H9 (cell line): ENCODE measurements around the gene SLX4IP. TPM values are rescaled to one million over a fixed set of nuclear protein-coding genes. Genes with fewer than 3 reads are reported as not detected.

Experiments used
- DNase-seq: peaks from one replicate; pipeline ENCODE4 v3.0.0-alpha.2; 2017
- H2AFZ ChIP-seq: one replicate; pipeline ENCODE4 v1.6.1; 2013; ENCODE audit warnings: mild to moderate bottlenecking, low read length, control low read depth, moderate library complexity
- H2AK5ac ChIP-seq: 2 replicates; pipeline ENCODE4 v1.6.1; 2013; ENCODE audit warnings: low read length, control low read depth, mixed read lengths; ENCODE audit not compliant: insufficient read length
- H2BK120ac ChIP-seq: one replicate; pipeline ENCODE4 v1.6.1; 2013; ENCODE audit warnings: low read depth, mild to moderate bottlenecking, low read length, control low read depth, inconsistent platforms; ENCODE audit not compliant: poor library complexity, severe bottlenecking
- H2BK12ac ChIP-seq: 2 replicates; pipeline ENCODE4 v1.6.1; 2013; ENCODE audit warnings: low read length, control low read depth, mixed read lengths, low read depth; ENCODE audit not compliant: insufficient read length
- H2BK15ac ChIP-seq: 2 replicates; pipeline ENCODE4 v1.6.1; 2013; ENCODE audit warnings: low read depth, low read length, control low read depth
- H2BK20ac ChIP-seq: one replicate; pipeline ENCODE4 v1.6.1; 2013; ENCODE audit warnings: low read depth, mild to moderate bottlenecking, low read length, control low read depth, inconsistent platforms; ENCODE audit not compliant: poor library complexity, severe bottlenecking
- H2BK5ac ChIP-seq: 2 replicates; pipeline ENCODE4 v1.6.1; 2013; ENCODE audit warnings: low read length, control low read depth, mixed read lengths; ENCODE audit not compliant: insufficient read length
- H3K14ac ChIP-seq: 2 replicates; pipeline ENCODE4 v1.6.1; 2013; ENCODE audit warnings: low read length, control low read depth; ENCODE audit not compliant: insufficient read depth
- H3K18ac ChIP-seq: 2 replicates; pipeline ENCODE4 v1.6.1; 2013; ENCODE audit warnings: low read depth, mild to moderate bottlenecking, mixed read lengths, low read length, control low read depth; ENCODE audit not compliant: insufficient read length
- H3K23ac ChIP-seq: 2 replicates; pipeline ENCODE4 v1.6.1; 2013; ENCODE audit warnings: low read length, control low read depth, mixed read lengths, low read depth; ENCODE audit not compliant: insufficient read length
- H3K23me2 ChIP-seq: 2 replicates; pipeline ENCODE4 v1.6.1; 2013; ENCODE audit warnings: low read depth, mild to moderate bottlenecking, mixed read lengths, low read length, control low read depth; ENCODE audit not compliant: insufficient read length, poor library complexity, severe bottlenecking
- H3K27ac ChIP-seq: 2 replicates; pipeline ENCODE4 v1.5.1; 2013; ENCODE audit warnings: low read length, control low read depth, mixed read lengths, low read depth; ENCODE audit not compliant: insufficient read length
- H3K27me3 ChIP-seq: 2 replicates; pipeline ENCODE4 v1.6.1; 2013; ENCODE audit warnings: low read length, control low read depth, inconsistent platforms; ENCODE audit not compliant: insufficient read depth
- H3K4ac ChIP-seq: 2 replicates; pipeline ENCODE4 v1.6.1; 2013; ENCODE audit warnings: low read depth, mild to moderate bottlenecking, control low read depth, inconsistent platforms, low read length, moderate library complexity
- H3K4me1 ChIP-seq: 2 replicates; pipeline ENCODE4 v1.6.1; 2013; ENCODE audit warnings: low read length, control low read depth, inconsistent platforms; ENCODE audit not compliant: insufficient read depth
- H3K4me2 ChIP-seq: 2 replicates; pipeline ENCODE4 v1.6.1; 2013; ENCODE audit warnings: low read length, control low read depth, mixed read lengths; ENCODE audit not compliant: insufficient read length, insufficient read depth
- H3K56ac ChIP-seq: 2 replicates; pipeline ENCODE4 v1.6.1; 2013; ENCODE audit warnings: low read depth, mild to moderate bottlenecking, mixed read lengths, low read length, control low read depth; ENCODE audit not compliant: insufficient read length
- H3K79me1 ChIP-seq: 2 replicates; pipeline ENCODE4 v1.6.1; 2013; ENCODE audit warnings: low read depth, mild to moderate bottlenecking, moderate library complexity, low read length, control low read depth, inconsistent platforms; ENCODE audit not compliant: insufficient read depth, poor library complexity, severe bottlenecking
- H3K79me2 ChIP-seq: 2 replicates; pipeline ENCODE4 v1.6.1; 2013; ENCODE audit warnings: low read length, control low read depth, inconsistent platforms; ENCODE audit not compliant: insufficient read depth
- H3K9ac ChIP-seq: 2 replicates; pipeline ENCODE4 v1.6.1; 2013; ENCODE audit warnings: low read length, control low read depth, mixed read lengths; ENCODE audit not compliant: insufficient read length; ENCODE audit errors: extremely low read depth
- H3K9me3 ChIP-seq: one replicate; pipeline ENCODE4 v1.6.1; 2013; ENCODE audit warnings: low read depth, low read length, inconsistent platforms; ENCODE audit not compliant: control insufficient read depth
- H3T11ph ChIP-seq: one replicate; pipeline ENCODE4 v1.6.1; 2013; ENCODE audit warnings: mild to moderate bottlenecking, low read length, control low read depth, inconsistent platforms
- H4K20me1 ChIP-seq: one replicate; pipeline ENCODE4 v1.6.1; 2013; ENCODE audit not compliant: control insufficient read depth, insufficient read length, insufficient read depth
- H4K5ac ChIP-seq: 2 replicates; pipeline ENCODE4 v1.6.1; 2013; ENCODE audit warnings: low read depth, mild to moderate bottlenecking, mixed read lengths, low read length, control low read depth; ENCODE audit not compliant: insufficient read length
- H4K8ac ChIP-seq: replicated peaks from 2 replicates; pipeline ENCODE4 v1.6.1; 2013; ENCODE audit warnings: low read length, control low read depth, mixed read lengths, low read depth; ENCODE audit not compliant: insufficient read length
- H4K91ac ChIP-seq: 2 replicates; pipeline ENCODE4 v1.6.1; 2013; ENCODE audit warnings: low read depth, mild to moderate bottlenecking, moderate library complexity, mixed read lengths, low read length, control low read depth; ENCODE audit not compliant: insufficient read length
- H3K27ac Mint-ChIP-seq, 3 experiments: 2 replicates in 2 of 3; 3 replicates in 1 of 3; pipeline ENCODE4 v1.8.0; 2020 to 2021; ENCODE audit warnings: mixed read lengths in 3 of 3, mild to moderate bottlenecking in 1 of 3, moderate library complexity in 1 of 3
- H3K27me3 Mint-ChIP-seq: 2 replicates; pipeline ENCODE4 v1.8.0; 2021; ENCODE audit warnings: low read depth, mild to moderate bottlenecking, moderate library complexity, mixed read lengths
- H3K36me3 Mint-ChIP-seq, 3 experiments: 2 replicates in 2 of 3; 3 replicates in 1 of 3; pipeline ENCODE4 v1.8.0; 2020 to 2021; ENCODE audit warnings: low read depth in 3 of 3, mixed read lengths in 3 of 3; ENCODE audit not compliant: insufficient read depth in 1 of 3
- H3K4me1 Mint-ChIP-seq, 2 experiments: 2 replicates each; pipeline ENCODE4 v1.8.0; 2020; ENCODE audit warnings: mixed read lengths in 2 of 2
- H3K4me3 Mint-ChIP-seq, 2 experiments: 2 replicates in 1 of 2; 3 replicates in 1 of 2; pipeline ENCODE4 v1.8.0; 2020 to 2021; ENCODE audit warnings: mild to moderate bottlenecking in 2 of 2, mixed read lengths in 2 of 2, moderate library complexity in 1 of 2
- H3K9me3 Mint-ChIP-seq, 2 experiments: 2 replicates in 1 of 2; 3 replicates in 1 of 2; pipeline ENCODE4 v1.8.0; 2020; ENCODE audit warnings: mild to moderate bottlenecking in 2 of 2, mixed read lengths in 2 of 2, moderate library complexity in 1 of 2
- WGBS: extraction: QIAGEN DNeasy Blood & Tissue Kit; methylation state at CpG from one replicate; pipeline ENCODE4 v1.1.7; 2013; ENCODE audit warnings: missing lambda C conversion rate, low lambda C conversion rate, mixed read lengths; ENCODE audit not compliant: insufficient read length; ENCODE audit errors: extremely low coverage; 5-methylcytosine and 5-hydroxymethylcytosine counted together
- total RNA-seq: library from RNA; stranded (reverse); gene quantifications from 2 replicates; pipeline ENCODE4 v1.2.1, GENCODE V29; 2021
- TF ChIP-seq, protein P1 (sequence below): fragments of 200-600 bp; sonication (generic); conservative IDR thresholded peaks from 3 replicates; pipeline ENCODE4 v1.8.0; 2021; ENCODE audit warnings: antibody characterized with exemption, mild to moderate bottlenecking

Gene SLX4IP
- total RNA-seq, 1 experiment from 2014 or later = 7.9 TPM

DNA sequence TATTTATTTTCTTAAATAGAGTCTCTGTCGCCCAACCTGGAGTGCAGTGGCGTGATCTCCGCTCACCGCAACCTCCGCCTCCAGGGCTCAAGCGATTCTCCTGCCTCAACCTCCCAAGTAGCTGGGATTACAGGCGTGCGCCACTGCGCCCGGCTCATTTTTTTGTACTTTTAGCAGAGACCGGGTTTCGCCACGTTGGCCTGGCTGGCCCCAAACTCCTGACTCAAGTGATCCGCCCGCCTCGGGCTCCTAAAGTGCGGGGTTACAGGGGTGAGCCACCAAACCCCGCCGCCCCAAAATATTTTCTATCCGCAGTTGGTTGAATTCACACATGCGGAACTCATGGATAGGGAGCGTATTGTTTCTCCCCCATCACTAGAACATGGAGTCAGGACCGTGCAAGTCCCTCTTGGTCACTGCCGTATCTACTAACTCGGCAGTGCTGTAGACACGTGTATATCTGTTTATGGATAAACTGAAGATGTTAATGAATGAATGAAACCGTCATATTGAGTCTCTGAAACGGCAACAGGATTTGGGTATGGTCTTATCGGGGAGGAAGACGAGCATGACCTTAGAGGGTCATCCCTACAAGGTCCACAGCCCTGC lies 2.0 kb upstream of the SLX4IP start:
- Mint-ChIP-seq H3K4me3 (peak overlapping the region; percentile 87 to 94), H3K27ac (peak overlapping the region; percentile 6 to 100 (median 83); a peak in 5 of 7 replicates), H3K4me1 (peaks cover 43 to 48% of the 10 kb centered on the region in 2 experiments), H3K9me3 (no peaks in the 10 kb centered on the region), H3K27me3 (no peaks in the 10 kb centered on the region), H3K36me3 (peaks cover 3 to 6% (median 3%) of the 10 kb centered on the region in 3 experiments; a peak in 4 of 7 replicates)
- Histone ChIP-seq H2AK5ac (no peak overlapping the region), H3K23me2 (peaks cover 4% of the 10 kb centered on the region), H3K9ac (peak overlapping the region; percentile 56), H2BK15ac (no peak overlapping the region), H2BK20ac (no peak overlapping the region), H4K20me1 (no peaks in the 10 kb centered on the region), H2BK12ac (no peak overlapping the region), H3K4me1 (peaks cover 3% of the 10 kb centered on the region; the same call in 1 of the 2 replicates), H2BK5ac (no peak overlapping the region), H3K23ac (no peak overlapping the region), H2BK120ac (no peak overlapping the region), H3K56ac (no peak overlapping the region), H4K5ac (no peak overlapping the region), H3K14ac (peak overlapping the region; percentile 88; the same call in 1 of the 2 replicates), H3K27ac (no peak overlapping the region), H3K9me3 (no peaks in the 10 kb centered on the region), H3K18ac (no peak overlapping the region), H3K79me1 (peaks cover 4% of the 10 kb centered on the region), H2AFZ (no peak overlapping the region), H3T11ph (no peak overlapping the region), H3K4ac (no peak overlapping the region), H4K8ac (no peak overlapping the region), H3K27me3 (no peaks in the 10 kb centered on the region), H3K4me2 (peak overlapping the region; percentile 80), H3K79me2 (peaks cover 10% of the 10 kb centered on the region; the same call in 1 of the 2 replicates), H4K91ac (no peak overlapping the region)
- TF ChIP-seq, protein P1, sequence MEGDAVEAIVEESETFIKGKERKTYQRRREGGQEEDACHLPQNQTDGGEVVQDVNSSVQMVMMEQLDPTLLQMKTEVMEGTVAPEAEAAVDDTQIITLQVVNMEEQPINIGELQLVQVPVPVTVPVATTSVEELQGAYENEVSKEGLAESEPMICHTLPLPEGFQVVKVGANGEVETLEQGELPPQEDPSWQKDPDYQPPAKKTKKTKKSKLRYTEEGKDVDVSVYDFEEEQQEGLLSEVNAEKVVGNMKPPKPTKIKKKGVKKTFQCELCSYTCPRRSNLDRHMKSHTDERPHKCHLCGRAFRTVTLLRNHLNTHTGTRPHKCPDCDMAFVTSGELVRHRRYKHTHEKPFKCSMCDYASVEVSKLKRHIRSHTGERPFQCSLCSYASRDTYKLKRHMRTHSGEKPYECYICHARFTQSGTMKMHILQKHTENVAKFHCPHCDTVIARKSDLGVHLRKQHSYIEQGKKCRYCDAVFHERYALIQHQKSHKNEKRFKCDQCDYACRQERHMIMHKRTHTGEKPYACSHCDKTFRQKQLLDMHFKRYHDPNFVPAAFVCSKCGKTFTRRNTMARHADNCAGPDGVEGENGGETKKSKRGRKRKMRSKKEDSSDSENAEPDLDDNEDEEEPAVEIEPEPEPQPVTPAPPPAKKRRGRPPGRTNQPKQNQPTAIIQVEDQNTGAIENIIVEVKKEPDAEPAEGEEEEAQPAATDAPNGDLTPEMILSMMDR = no peak
- no CpG with 5 or more reads among the region's 30 CpGs for WGBS
- no peak for DNase-seq
